Peyer's patch (tissue), 4 donors: ENCODE data around the gene TMEM165.
"Not testable (repeated sequence)": the region's sequence is repeated elsewhere in the genome, so short reads cannot be mapped to it uniquely, and the experiment has no call there.

Source experiments
- CTCF ChIP-seq, 6 experiments: fragments of 450-650 bp in 4 of 6; fragments of 200-600 bp in 2 of 6; sonication (generic) in 1 of 6; IDR thresholded peaks; one replicate each; pipeline ENCODE4 v1.5.1; 2017 to 2019; ENCODE audit warnings: antibody characterized with exemption in 6 of 6, mild to moderate bottlenecking in 3 of 6, moderate library complexity in 1 of 6
- POLR2A ChIP-seq, 2 donors: fragments of 450-650 bp; IDR thresholded peaks; one replicate each; pipeline ENCODE4 v1.5.1; 2017; ENCODE audit warnings: antibody characterized with exemption in 2 of 2, mild to moderate bottlenecking in 2 of 2, moderate library complexity in 2 of 2

GRCh38 chr4:55353228-55353747 is 42.5 kb upstream of the TMEM165 start:
- TF ChIP-seq POLR2A, CTCF (IDR thresholded peaks at IDR 0.05): not testable (repeated sequence)
